Suprapubic skin (tissue), 3 donors: ENCODE results near the gene ZNF771.

ENCODE experiments used
- CTCF ChIP-seq, 2 donors: fragments of 200-600 bp in 1 of 2; fragments of 450-650 bp in 1 of 2; sonication (generic) in 1 of 2; IDR thresholded peaks; one replicate each; pipeline ENCODE4 v1.5.1; 2016 to 2019; ENCODE audit warnings: antibody characterized with exemption in 2 of 2, mild to moderate bottlenecking in 1 of 2, moderate library complexity in 1 of 2
- POLR2A ChIP-seq, 2 donors: fragments of 450-650 bp; IDR thresholded peaks; one replicate each; pipeline ENCODE4 v1.6.1; 2017; ENCODE audit warnings: antibody characterized with exemption in 2 of 2, mild to moderate bottlenecking in 2 of 2, moderate library complexity in 2 of 2

GRCh38 chr16:30361180-30361579, 46.2 kb upstream of the ZNF771 start:
- TF ChIP-seq CTCF (IDR thresholded peaks at IDR 0.05) = no peak
- TF ChIP-seq POLR2A (IDR thresholded peaks at IDR 0.05) = no peak
